HG02970 (cell line): ENCODE data around the gene PARP4.
"Not testable (repeated sequence)": the region's sequence is repeated elsewhere in the genome, so short reads cannot be mapped to it uniquely, and the experiment has no call there.

Experiments
- ATAC-seq: cut with Tn5 transposase; IDR thresholded peaks from one replicate; pipeline ENCODE4 v1.9.1; 2021; ENCODE audit warnings: mild to moderate bottlenecking, moderate library complexity, moderate number of reproducible peaks; ENCODE audit not compliant: unreplicated experiment, low FRiP score

PARP4 gene

DNA sequence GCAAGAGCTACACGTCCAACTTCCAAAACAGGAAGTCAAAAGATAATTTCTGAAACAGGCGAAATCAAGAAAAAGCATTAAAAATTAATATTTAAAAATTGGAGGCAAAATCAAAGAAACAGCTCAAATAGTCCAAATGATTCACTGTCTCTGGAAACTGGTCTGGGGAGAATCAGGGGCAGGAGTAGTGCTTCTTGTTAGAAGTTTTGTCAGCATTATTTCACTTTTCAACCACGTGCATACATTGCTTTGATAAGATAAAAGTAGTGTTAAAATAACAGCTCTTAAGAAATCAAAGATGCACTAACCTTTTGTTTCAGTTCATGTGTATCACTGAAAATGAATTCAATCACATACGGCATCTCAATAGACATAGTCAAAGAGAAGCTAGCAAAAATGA, 53.8 kb downstream of the PARP4 start:
- ATAC-seq = no peak

DNA sequence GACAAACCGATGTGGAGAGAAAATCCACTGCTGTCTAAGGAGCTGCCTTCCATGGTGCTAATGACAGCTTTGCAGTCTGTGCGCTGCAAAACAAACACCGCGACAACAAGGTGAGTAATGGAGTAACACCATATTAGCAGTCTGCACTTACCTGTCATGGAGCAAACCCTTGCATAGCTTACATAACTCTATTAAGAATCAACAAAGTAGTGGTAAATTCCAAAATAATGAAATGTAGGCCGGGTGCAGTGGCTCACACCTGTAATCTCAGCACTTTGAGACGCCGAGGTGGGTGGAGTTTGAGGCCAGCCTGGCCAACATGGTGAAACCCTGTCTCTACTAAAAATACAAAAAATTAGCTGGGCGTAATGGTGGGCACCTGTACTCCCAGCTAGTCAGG, 56.2 kb downstream of the PARP4 start:
- ATAC-seq = no peak

DNA sequence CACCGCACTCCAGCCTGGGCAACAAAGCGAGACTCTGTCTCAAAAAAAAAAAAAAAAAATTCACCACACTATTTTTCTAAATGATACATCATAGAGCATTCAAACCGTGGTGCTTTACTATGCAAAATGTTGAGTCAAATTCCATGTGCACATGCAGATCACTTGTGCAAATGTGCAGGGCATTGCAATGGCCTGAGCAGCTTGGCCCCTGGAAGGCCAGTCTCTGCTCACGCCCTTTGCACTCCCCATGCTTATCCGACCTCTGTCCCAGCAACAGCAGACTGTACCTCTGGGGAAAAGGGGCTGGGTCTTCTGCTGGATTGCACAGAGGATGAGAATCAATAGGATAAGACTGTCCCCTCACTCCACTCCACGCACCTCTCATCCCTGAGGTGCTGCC, 58.5 kb downstream of the PARP4 start:
- no peak for ATAC-seq

DNA sequence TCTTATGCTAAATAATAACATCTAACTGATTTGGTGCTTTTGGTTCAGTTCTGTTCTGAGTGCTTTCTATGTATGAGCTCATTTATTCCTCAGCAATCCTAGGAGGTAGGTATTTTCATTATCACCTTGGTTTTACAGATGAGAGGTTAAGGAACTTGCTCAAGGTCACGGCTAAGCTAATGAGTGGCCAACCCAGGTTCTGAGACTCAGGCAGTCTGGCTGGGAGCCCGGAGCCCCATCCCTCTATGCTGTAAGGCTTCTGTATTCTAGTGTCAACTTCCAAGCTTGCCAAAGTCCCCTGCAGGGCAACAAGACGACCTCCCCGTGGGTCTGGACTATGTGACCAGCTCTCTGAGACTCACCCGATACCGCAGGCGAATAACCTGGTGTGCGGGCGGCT, 60.5 kb downstream of the PARP4 start:
- ATAC-seq = no peak

DNA sequence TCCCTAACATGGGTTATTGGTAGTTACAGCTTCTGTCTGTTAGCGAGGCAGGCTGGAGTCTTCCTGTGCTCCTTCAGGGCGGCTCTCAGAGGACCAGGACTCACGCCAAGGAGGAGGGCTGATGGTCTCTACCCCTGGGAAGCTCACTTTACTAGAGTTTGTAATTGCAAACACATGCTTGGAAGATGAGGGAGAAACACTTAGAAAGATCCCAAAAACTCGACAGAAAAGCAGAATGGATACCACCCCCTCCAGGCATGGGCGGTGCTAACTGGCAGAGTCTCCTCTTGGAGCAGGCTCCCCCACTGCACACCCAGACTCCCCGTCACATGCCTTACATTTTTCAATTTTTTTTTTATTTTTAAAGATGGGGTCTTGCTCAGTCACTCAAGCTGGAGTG, 62.0 kb downstream of the PARP4 start:
- ATAC-seq = no peak

DNA sequence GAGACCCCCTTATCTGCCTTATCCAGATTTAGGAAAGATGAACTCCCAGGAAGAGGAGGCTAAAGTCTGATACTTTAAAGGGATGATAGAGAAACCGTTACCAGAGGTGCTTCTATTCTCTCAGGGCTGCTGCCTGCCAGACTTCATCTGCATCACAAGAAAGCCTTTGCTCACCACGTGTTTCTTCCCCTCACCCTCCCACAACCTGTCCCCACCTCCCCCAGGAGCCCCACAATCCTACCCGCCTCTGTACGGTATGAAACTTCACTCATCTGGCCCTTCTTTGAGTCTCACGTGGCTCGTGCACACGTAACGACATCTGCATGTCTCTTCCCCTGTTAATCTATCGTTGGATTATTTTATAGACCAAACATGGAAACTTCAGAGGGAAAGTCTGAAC, 67.7 kb downstream of the PARP4 start:
- not testable (repeated sequence) for ATAC-seq

DNA sequence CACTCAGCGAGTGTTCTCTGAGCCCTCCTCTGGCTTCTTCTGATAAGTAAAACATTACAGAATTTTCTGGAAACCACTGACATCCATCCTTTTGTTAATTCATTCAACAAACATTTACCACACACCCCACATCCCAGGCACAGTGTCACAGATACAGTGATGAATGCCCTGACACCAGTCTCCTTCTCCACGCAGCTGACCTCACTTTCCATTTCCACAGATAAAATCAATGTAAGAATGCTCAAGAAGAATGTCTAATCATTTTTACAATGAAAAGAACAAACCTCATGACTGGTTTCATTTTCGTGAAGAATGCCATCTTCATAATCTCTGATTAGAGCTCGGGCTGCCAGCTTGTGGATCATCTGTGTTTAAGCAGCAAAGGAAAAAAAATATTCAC, 69.2 kb downstream of the PARP4 start:
- no peak for ATAC-seq

DNA sequence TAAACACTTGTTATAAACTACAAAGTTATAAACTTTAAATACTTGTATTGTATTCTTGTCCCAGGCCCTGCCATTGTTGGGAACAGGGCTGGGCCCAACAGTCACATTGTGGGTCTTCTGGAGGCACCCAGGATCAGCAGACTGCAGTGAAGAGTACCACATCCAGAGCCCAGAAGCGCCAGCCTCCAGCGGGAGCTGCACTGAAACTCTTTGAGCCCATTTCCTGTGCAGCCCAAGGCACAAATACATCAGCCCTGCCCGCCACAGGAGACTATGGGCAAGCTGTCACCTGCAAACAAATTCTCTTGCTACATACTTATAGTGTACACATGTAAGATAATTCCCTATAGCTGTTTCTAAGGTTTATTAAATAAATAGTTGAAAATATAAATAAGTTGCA, 86.5 kb downstream of the PARP4 start:
- not testable (repeated sequence) for ATAC-seq

DNA sequence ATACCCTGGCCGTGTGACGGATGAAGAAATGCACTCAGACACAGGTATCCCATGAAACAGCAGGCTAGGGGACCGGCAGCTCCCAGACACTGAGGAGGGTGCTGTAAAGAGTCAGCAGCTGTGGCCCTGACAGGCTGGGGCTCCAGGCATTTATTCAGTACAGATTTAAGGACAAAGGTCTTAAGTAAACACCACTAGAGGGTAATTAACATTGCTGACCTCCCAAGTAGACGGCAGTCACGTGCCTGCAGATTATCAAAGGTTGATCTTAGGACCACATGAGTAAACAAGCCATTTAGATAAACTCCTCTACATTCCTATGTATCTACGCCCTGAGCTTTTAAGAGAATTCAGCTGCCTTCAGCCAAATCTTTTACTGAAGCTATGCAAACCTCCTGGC, 92.9 kb downstream of the PARP4 start:
- not testable (repeated sequence) for ATAC-seq

DNA sequence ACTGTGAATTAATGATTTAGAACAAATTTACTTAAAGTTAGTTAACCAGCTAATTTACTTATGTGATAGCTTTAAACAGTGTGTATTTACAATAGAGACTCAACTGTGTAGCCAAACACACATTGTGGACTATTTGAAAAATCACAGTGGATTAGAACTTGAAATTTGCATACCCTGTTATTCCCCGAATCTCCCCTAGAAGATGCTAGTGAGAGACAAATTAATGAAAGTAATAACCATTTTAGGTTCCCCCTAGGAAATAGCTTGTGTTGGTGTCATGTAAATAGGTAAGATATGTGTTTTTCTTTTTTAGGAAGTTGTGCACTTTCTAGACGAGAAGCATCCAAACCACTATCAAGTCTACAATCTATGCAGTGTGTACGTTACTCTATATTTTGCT, 104.7 kb downstream of the PARP4 start:
- ATAC-seq = no peak

DNA sequence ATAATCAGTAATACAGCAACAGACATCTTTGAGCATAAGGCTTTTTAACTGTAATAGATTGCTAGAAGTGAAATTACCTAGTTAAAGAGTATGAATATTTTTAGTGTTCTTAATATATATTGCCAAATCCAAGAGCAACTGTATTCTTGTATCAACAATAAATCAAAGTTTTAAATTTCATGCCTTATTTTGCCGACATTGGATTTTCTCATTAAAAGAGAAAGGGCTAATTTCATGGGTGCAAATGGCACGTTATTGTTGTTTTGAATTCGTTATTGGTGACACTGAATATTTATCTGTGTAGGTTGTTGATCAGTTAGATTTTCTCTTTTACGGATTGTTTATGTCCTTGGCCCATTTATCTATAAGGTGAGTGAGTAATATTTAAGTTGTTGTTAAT, 106.1 kb downstream of the PARP4 start:
- no peak for ATAC-seq

DNA sequence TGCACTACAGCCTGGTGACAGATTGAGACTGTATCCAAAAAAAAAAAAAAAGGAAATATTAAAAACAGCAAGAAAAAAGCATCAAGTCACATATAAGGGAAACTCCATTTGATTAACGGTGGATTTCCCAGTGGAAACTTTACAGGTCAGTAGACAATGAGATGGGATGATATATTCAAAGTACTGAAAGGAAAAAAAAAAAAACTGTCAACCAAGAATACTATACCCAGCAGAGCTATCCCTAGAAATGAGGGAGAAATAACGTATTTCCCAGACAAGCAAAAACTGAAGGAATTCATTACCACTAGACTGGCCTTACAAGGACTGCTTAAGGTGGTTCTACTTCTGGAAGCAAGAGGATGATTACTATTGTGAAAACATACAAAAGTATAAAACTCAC, 115.8 kb downstream of the PARP4 start:
- ATAC-seq = no peak

DNA sequence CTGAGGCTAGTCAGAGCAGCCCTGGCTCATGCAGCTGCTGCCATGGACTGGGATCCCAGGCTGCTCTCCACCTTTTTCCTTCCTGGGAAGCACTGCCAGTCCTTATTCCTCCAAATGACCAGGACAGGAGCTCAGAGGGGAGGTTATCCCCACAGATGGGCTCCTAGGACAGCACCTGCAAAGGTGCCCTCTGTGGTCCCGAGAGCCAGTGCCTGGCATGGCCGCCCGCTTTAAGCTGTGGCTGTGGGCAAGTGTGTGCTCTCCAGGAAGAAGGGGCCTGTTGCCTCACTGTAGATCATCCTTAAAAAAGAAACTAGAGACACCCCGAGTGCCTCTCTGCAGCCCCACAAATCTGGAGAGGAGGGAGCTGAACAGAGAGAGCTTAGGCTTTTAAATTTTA, 119.6 kb downstream of the PARP4 start:
- no peak for ATAC-seq

DNA sequence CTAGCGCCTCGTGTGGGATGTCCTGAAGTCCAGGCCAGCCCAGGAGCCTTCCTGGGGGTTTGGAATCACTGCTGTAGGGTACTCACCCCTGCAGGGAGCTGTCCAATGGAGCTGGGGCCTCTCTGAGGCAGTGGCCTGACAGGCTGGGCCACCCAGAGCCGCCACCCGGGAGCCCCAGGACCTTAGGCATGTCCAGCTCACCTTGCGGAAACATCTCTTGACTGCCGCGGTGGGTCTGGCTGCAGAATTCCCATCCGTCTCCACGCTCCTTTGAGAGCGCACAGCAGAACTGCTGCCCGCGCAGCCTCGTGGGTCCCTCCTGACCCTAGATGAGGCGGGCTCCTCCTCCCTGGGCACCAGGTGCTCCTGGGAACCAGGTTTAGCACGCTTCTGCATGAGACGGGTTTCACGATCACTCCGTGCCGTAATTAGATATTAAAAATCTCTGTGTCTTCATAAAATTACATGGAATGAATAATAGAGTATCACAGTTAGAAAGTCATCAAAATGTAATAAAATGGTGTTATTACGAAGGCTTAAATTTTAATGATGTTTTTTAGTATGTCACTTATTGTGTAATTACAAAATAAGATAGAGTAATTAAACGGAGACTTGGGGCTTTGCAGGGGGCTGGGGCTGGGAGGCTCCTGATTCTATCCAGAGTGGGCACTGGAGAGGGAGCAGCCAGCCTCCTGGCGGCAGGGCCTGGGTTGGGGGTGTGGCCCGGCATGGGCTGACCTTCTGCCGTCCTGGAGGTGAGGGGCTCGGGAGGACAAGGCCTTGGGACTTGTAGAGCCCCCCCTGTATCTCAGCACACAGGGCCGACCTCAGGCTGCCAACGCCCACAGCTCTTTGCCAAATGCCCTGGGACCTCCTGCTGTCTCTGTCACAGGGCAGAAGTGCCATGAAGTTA, 120.6 kb downstream of the PARP4 start:
- ATAC-seq = not testable (repeated sequence)

DNA sequence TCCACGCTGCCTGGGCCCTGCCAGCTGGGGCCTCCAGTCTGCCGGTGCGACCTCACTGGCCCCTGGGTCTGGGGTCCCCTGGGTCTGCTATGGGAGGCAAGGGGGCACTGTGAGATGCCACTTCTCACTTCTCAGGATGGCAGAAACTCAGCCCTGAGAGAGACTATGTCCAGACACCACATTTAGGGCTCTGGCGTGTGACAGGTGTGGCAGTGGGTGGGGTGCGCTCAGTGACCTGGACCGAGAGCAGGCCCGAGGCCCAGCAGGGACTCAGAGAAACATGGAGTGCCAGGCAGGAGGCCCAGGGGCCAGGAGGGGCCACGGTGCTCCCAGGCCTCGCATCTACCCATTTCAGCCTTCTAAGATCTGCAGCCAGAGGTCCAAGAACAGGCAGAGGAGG, 121.8 kb downstream of the PARP4 start:
- ATAC-seq = not testable (repeated sequence)

DNA sequence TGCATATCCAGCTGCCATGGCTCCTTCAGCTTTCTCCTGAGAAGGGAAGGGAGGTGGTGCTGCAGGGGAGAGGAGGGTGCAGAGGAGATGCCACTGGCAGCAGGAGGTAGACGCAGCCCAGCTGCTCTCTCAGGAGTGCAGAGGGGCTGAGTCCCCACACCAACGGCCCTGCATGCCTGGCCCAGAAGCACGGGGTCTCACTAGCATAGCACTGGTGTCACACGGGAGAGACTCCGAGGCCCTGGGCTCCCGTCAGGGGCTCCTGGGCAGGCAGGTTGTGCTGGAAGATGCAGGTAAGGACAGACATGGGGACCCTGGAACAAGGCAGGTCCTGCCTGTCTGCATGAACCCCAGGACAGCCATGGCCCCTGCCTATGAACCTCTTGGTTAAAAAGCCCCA, 123.1 kb downstream of the PARP4 start:
- no peak for ATAC-seq

DNA sequence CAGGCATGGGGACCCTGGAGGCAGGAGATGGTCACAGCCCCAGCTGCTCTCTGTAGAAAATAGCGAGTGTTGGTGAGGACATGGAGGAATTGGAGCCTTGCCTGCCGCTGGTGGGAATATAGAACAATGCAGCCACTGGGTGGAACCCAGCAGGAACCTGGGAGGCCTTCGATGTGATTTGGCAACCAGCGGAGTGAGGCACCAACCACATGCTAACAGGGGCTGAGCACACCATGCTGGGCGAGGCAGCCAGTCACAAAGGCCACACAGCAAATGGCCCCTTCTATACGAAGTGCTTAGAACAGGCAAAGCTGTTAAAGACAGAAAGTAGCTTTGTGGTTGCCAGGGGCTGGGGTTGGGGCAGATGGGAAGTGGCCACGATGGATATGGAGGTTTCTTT, 123.8 kb downstream of the PARP4 start:
- not testable (repeated sequence) for ATAC-seq

DNA sequence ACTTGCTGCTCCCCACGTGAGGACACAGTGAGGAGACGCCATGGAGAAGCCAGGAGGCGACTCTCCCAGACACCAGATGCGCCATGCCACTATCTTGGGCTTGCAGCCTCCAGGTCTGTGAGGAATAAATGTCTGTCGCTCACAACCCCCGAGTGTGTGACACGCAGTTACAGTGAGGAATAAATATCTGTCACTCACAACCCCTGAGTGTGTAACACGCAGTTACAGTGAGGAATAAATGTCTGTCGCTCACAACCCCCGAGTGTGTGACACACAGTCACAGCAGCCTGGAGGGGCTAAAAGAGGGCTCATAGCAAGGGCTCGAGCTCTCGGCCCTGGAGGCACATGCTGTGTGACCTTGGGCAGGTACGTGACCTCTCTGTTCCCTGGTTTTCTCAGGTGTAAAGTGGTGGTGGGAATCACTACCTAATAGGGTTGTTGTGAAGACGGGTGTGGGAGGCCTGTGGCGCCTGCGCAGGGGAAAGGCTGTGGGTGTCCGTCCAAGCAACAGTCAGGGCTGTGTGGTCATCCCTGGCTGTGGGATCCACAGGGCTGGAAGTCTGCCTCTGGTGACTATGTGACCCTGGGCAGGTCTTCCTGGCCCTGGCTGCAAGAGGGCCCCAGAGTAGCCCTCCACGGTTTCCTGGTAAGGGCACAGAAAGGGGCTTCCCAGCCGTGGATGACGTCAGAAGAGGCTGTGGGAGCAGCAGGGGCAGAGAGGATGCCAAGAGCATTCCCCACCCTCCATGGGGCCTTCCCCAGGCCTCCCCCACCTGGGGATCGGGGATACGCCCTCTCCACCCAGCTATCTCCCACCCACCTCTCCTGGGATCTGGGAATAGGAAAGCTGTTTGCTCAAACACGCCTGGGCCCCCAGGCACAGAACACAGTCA, 125.5 kb downstream of the PARP4 start:
- no peak for ATAC-seq

DNA sequence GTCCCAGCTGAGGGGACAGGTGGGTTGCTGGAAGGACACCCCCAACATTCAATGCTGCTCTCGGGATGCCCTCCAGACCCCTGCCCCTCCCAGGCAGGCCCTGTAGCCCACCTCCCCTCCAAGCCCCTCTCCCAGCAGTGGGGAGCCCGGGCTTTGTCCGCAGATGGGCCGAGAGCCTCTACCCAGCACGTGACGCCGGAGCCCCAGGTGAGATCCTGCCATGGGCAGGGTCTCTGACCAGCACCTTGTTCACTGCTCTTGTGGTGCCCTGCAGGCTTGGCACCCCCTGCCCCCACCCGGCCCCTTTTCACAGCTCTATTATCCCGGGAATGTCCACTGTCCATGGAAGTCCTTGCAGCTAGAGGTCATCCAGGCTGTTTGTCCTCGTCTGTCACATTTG, 126.7 kb downstream of the PARP4 start:
- no peak for ATAC-seq

DNA sequence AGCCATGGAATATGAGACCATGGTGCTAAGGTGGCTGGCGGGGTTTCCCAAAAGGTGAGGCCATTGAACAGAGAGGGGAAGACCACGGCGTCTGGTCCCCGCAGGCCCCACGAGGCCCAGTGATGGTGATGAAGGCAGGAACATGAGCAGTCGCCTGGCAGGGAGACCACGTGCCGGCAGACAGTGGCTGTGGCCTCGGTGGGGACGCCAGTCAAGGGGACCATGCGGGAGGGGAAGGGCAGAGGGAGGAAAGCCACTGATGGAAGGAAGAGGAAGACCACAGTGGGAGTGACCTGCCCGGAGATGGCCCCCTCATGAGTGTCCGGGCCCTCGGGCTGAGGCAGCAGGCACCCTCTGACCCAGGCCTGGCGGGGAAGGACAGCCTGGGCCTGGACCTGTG, 127.6 kb downstream of the PARP4 start:
- ATAC-seq = not testable (repeated sequence)

DNA sequence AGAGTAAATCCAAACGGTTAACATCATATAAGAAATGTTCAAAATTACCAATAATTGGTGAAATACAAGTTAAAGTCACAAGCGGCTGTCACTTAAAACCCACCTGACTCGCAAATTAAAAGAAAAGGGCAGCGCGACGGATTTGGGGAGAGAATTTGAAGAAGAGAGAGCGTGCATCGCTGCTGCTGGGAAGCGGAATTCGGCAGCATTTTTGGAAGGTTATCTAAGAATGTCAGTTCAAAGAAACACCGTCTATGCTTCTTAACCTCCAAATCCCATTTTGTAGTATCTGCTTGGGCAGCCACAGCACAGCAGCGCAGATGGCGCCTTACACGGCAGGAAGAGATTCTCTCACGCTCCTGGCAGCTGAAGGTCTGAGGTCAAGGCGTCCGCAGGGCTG, 128.5 kb downstream of the PARP4 start:
- not testable (repeated sequence) for ATAC-seq
